SKM-1 treated with dmso at 0.1 percent for 144 hours (cell line): ENCODE results near the gene TARDBP.
"Not testable (repeated sequence)": the region's sequence is repeated elsewhere in the genome, so short reads cannot be mapped to it uniquely, and the experiment has no call there.

Source experiments
- DNase-seq: peaks from one replicate; lab custom pipeline; 2025; ENCODE audit not compliant: unreplicated experiment; lab: John Stamatoyannopoulos, UW

TARDBP gene

DNA sequence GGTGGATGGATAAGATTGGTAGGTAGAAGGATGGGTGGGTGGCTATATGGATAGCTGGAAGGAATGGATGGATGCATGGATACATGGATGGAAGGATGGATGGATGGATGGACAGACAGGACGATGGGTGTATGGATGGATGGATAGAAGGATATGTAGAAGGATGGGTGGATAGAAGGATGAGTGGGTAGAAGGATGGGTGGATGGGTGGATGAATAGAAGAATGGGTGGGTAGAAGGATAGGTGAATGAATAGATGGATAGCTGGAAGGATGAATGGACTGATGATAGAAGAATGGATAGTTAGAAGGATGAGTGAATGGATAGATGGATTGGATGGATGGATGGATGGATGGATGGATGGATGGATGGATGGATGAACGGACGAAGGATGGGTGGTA, 29.6 kb downstream of the TARDBP start:
- DNase-seq = no peak

DNA sequence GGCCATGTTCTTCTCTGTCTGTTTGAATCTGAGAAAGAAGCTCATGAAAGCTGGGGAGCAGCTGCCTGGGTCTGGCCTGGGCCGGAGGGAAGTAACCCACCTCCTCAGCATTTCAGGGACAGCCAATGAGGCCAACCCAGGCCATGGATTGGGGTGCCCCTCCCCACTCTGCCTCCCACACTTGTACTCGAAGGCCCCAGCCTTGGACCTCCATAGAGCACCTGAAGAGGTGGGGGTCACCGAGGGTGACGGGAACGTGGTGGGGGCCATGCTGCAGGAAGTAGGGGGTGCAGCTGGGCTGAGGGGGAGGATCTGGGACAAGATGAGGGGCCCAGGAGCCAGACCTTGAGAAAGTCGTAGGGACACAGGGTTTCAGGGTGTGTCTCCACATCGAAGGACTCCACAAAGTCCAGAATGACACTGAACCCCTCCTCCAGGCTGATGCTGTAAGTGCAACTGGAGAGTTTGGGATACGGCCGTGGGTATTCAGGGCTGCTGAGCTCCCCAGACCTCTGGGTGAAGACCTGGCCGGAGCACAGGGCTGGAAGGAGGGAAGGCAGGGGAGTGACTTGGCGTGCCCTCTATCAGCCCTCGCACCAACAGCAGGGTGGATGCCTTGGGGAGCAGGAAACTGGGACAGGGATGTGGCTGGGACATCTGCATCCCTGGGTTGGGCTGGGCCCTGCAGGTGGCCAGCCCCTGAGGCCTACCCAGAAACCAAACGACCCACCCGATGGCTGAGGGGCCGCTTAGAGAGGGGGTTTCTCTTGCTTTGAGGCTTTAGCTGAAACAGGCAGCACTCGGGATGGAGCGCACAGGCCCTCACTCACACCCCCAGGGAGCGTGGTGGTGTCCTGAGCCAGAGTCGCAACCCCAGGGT, 30.8 kb downstream of the TARDBP start:
- DNase-seq = no peak

GRCh38 chr1:11044086-11044848, 31.8 kb downstream of the TARDBP start:
- DNase-seq = no peak

GRCh38 chr1:11044849-11045427, 32.5 kb downstream of the TARDBP start:
- no peak for DNase-seq

DNA sequence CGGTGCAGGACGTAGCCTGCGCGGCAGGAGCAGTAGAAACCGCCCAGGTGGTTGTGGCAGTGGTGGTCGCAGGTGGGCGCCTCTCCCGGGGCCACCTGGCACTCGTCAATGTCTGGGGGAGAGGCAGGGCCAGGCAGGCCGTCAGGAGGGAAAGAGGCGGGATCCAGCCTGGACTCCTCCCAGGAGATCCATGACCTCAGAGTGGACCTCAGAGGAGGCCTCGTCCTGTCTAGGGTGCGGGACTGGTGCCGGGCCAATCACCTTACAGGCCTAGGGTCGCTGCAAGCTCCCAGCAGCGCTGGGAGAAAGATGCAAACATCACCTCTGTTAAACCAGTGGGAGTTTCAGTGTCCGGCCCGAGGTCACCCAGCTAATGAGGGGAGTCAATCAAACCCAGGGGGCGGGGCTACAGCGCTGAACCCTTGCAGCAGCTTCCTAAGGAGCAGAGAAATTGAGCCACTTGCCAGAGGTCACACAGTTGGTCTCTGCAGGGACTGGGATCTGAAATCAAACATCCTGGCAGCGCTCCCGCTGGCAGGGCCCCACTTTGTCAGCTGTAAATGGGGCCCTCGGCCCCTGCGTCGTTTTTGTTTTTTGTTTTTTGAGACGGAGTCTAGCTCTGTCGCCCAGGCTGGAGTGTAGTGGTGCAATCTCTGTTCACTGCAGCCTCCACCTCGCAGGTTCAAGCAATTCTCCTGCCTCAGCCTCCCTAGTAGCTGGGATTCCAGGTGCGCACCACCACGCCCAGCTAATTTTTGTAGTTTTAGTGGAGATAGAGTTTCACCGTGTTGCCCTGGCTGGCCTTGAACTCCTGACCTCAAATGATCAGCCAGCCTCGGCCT, 33.2 kb downstream of the TARDBP start:
- no peak for DNase-seq

GRCh38 chr1:11046270-11046566, 33.8 kb downstream of the TARDBP start:
- no peak for DNase-seq

GRCh38 chr1:11046625-11047365, 34.3 kb downstream of the TARDBP start, which contains the start of gene MASP2:
MASP2 (minus strand) TSS chr1:11047239; CDS start chr1:11047207, 32 bp downstream.
- DNase-seq = no peak

- DNase-seq = not testable (repeated sequence)
Observed at GRCh38 chr1:11051121-11051520, 38.7 kb downstream of the TARDBP start.

DNA sequence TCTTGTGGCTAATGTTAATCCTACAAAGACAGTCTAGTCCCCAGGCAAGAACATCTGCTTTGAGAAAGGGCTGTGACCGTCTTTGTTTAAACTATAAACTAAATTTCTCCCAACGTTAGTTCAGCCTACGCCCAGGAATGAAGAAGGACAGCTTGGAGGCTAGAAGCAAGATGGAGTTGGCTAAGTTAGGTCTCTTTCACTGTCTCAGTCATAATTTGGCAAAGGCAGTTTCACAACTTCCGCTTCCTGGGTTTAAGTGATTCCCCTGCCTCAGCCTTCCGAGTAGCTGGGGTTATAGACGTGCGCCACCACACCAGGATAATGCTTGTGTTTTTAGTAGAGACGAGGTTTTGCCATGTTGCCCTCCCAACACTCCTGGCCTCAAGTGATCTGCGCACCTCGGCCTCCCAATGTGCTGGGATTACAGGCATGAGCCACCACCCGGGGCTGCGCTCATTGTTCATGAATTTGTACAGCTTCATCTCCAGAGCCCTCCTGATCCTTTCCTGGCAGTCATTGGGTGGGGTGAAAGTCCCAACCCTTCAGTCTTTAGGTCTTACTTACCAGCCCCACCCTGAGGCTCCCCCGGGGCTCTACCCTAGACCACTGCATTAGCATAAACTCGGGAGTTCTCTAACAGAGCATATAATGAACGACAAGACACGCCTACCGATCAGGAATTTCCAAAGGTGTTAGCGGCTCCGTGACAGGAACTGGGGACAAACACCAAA, 39.5 kb downstream of the TARDBP start:
- DNase-seq = peak; percentile 76

- no peak for DNase-seq
Observed at GRCh38 chr1:11052839-11053757, 40.6 kb downstream of the TARDBP start.

- DNase-seq = no peak
Observed at GRCh38 chr1:11053758-11054137, 41.3 kb downstream of the TARDBP start.

- DNase-seq = no peak
Observed at GRCh38 chr1:11054181-11054580, 41.7 kb downstream of the TARDBP start.

DNA sequence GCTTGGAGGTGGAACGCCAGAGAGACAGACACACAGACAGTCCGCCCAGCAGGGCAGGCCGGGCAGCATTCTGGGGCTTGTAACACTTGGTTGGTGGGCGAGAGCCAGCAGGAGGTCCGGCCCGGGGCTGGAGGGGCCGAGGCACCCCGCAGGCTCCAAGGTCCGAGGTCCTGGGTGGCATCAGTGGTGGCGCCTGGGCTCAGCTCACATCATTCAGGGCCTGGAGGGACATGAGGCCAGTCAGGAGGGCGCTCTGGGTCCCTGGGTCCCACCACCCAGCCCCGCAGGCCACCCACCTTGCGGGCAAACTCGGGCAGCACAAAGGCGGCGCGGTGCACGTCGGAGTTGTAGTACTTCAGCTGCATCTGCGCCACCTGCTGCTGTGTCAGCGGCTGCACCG, 42.2 kb downstream of the TARDBP start:
- no peak for DNase-seq

DNA sequence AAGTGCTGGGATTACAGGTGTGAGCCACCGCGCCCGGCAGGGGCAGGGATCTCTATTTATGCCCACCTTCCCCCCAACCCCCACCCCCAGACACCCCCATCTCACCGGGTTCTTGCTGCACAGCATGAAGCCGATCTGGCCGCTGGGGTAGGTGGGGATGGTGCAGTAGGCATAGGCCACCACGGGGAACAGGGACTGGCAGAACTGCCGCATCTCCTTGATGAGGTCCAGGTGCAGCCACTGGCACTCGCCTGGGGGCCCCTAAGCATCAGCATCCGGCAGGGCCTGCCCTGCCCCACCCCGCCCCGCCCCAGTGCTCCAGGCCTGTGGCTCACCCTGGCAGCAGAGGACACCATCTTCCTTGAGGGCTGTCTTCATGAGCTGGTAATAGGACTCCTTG, 43.2 kb downstream of the TARDBP start:
- DNase-seq = no peak

DNA sequence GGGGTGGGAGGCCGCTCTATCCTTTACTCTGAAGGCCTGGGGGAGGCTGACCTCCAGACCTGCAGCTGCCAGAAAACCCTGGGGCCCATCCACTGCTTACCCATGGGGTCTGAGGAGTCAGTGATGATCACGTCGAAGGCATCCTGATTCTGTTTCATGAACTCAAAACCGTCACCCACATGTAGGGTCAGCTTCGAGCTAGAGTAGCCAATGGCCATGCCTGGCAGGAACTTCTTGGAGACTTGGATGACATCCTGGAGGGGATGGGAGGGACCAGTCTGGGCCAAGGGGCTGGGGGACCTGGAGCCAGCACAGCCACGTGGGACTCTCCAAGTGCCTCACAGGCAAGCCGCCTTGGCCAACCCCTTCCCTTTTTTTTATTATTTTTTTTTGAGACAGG, 44.0 kb downstream of the TARDBP start:
- DNase-seq = no peak

DNA sequence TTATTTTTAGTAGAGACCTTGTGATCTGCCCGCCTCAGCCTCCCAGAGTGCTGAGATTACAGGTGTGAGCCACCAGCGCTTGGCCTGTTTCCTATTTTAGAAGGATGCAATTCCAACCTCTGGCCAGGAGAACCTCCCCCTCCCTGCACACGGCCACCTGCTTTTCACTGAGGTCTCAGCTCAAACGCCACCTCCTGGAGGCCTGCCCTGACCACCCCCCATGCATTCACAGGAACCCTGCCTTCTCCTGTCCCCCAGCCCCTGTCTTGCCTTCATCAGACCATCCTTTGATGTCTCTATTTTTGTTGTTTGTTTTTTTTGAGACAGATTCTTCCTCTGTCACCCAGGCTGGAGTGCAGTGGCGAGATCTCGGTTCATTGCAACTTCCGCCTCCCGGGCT, 45.0 kb downstream of the TARDBP start:
- DNase-seq = no peak

DNA sequence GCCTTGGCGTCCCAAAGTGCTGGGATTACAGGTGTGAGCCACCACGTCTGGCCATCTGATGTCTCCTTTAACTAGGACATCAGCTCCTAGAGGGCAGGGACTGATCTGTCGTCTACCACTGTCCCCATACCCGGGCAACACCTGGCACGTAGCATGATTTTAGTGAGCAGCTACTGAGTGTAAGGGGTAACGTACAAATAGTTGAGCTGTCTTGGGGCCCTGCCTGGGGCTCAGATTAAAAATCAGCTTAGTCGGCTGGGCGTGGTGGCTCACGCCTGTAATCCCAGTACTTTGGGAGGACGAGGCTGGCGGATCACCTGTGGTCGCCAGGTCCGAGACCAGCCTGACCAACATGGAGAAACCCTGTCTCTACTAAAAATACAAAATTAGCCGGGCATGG, 45.6 kb downstream of the TARDBP start:
- DNase-seq = no peak

- DNase-seq = no peak
Observed at GRCh38 chr1:11058595-11059154, 46.2 kb downstream of the TARDBP start.
